ENCODE measurements around the gene AGMO. TPM values are rescaled to one million over a fixed set of nuclear protein-coding genes. Genes with fewer than 3 reads are reported as not detected.

The AGMO gene
- total RNA-seq, 1 experiment from 2014 or later: not detected

- DNase-seq (ENCODE audit: low read depth, low spot score) (no peak), ATAC-seq (no peak)
- TF ChIP-seq POLR2AphosphoS5 (IDR thresholded peaks at IDR 0.05; ENCODE audit: low read depth, low read length) (no peak), SIN3A (IDR thresholded peaks at IDR 0.05; ENCODE audit: borderline replicate concordance, insufficient read depth, low read depth, low read length) (no peak)
- H3K36me3 ChIP-seq (ENCODE audit: control insufficient read depth, insufficient read depth, low read length): no peaks in the 10 kb centered on the region
- no peak overlapping the region for H3K27ac ChIP-seq (ENCODE audit: low read length)
- no peak overlapping the region for H3K4me3 ChIP-seq (ENCODE audit: low read depth in 2 of 2, low read length in 2 of 2)
- peaks cover 6% of the 10 kb centered on the region for H3K9me3 ChIP-seq (ENCODE audit: control insufficient read depth, insufficient read depth, low read depth, low read length)
- in situ Hi-C loops (cut with HindIII; ENCODE audit: low pct_unique_long_range_greater_than_20kb, low sequenced_read_pairs): no loop called here
- H3K27me3 ChIP-seq (ENCODE audit: control insufficient read depth, insufficient read depth, low read length): no peaks in the 10 kb centered on the region
- H3K4me1 ChIP-seq (ENCODE audit: control insufficient read depth, insufficient read depth, low read length): no peaks in the 10 kb centered on the region
- CTCF ChIA-PET: no interaction called here
- no TSS peak for BruUV-seq (replicated peaks)
- intact Hi-C loops (cut with micrococcal nuclease; ENCODE audit: unreplicated experiment): no loop called here
- POLR2A ChIA-PET: no interaction called here
Observed at GRCh38 chr7:15417341-15417988, 144.3 kb downstream of the AGMO start.

- intact Hi-C loops (cut with micrococcal nuclease; ENCODE audit: unreplicated experiment) (no loop called here), in situ Hi-C loops (cut with HindIII; ENCODE audit: low pct_unique_long_range_greater_than_20kb, low sequenced_read_pairs) (no loop called here)
- Histone ChIP-seq H3K27ac (ENCODE audit: low read length) (no peak overlapping the region), H3K9me3 (ENCODE audit: control insufficient read depth, insufficient read depth, low read depth, low read length) (peaks cover 8% of the 10 kb centered on the region), H3K4me3 (ENCODE audit: low read depth in 2 of 2, low read length in 2 of 2) (no peak overlapping the region), H3K4me1 (ENCODE audit: control insufficient read depth, insufficient read depth, low read length) (no peaks in the 10 kb centered on the region), H3K36me3 (ENCODE audit: control insufficient read depth, insufficient read depth, low read length) (no peaks in the 10 kb centered on the region), H3K27me3 (ENCODE audit: control insufficient read depth, insufficient read depth, low read length) (no peaks in the 10 kb centered on the region)
- POLR2A ChIA-PET: no interaction called here
- no peak for DNase-seq (ENCODE audit: low read depth, low spot score)
- CTCF ChIA-PET: no interaction called here
- no TSS peak for BruUV-seq (replicated peaks)
- ATAC-seq: no peak
- no peak for TF ChIP-seq REST (IDR thresholded peaks at IDR 0.05; ENCODE audit: insufficient read depth in 1 of 2, low read depth in 2 of 2, low read length in 1 of 2)
- TF ChIP-seq TCF7L2 (IDR thresholded peaks at IDR 0.05; ENCODE audit: low read depth, low read length): no peak
Observed at GRCh38 chr7:15411019-15411418, 150.8 kb downstream of the AGMO start.

- CTCF ChIA-PET: no interaction called here
- intact Hi-C loops (cut with micrococcal nuclease; ENCODE audit: unreplicated experiment) (no loop called here), in situ Hi-C loops (cut with HindIII; ENCODE audit: low pct_unique_long_range_greater_than_20kb, low sequenced_read_pairs) (no loop called here)
- Histone ChIP-seq H3K27me3 (ENCODE audit: control insufficient read depth, insufficient read depth, low read length) (no peaks in the 10 kb centered on the region), H3K36me3 (ENCODE audit: control insufficient read depth, insufficient read depth, low read length) (no peaks in the 10 kb centered on the region), H3K4me3 (ENCODE audit: low read depth in 2 of 2, low read length in 2 of 2) (no peak overlapping the region), H3K9me3 (ENCODE audit: control insufficient read depth, insufficient read depth, low read depth, low read length) (peaks cover 6% of the 10 kb centered on the region), H3K27ac (ENCODE audit: low read length) (no peak overlapping the region), H3K4me1 (ENCODE audit: control insufficient read depth, insufficient read depth, low read length) (no peaks in the 10 kb centered on the region)
- DNase-seq (ENCODE audit: low read depth, low spot score) (no peak), ATAC-seq (no peak)
- POLR2A ChIA-PET: no interaction called here
- BruUV-seq (replicated peaks): no TSS peak
- no peak for TF ChIP-seq SIN3A (IDR thresholded peaks at IDR 0.05; ENCODE audit: borderline replicate concordance, insufficient read depth, low read depth, low read length)
- TF ChIP-seq CTCF (IDR thresholded peaks at IDR 0.05): no peak
- TF ChIP-seq REST (IDR thresholded peaks at IDR 0.05; ENCODE audit: insufficient read depth in 1 of 2, low read depth in 2 of 2, low read length in 1 of 2): no peak
- no peak for TF ChIP-seq POLR2AphosphoS5 (IDR thresholded peaks at IDR 0.05; ENCODE audit: low read depth, low read length)
- TF ChIP-seq TCF7L2 (IDR thresholded peaks at IDR 0.05; ENCODE audit: low read depth, low read length): no peak
Observed at GRCh38 chr7:15407910-15408309, 153.9 kb downstream of the AGMO start.

Data from Panc1 (cell line).